GM10248 (cell line): Measurements from ENCODE around the gene NAPA.

Experiments
- CTCF ChIA-PET: fragments of 300-600 bp; sonication (Branson Sonifier 250); formaldehyde crosslinking; extraction: SDS; loops from one replicate; lab custom pipeline; 2021; ENCODE audit warnings: antibody characterized with exemption; lab: Yijun Ruan, JAX
- POLR2A ChIA-PET: fragments of 350-650 bp; sonication (Branson Sonifier 250); formaldehyde crosslinking; extraction: SDS; loops from one replicate; lab custom pipeline; 2020; ENCODE audit warnings: antibody characterized with exemption; lab: Yijun Ruan, JAX
- DNase-seq: peaks from one replicate; pipeline ENCODE4 v3.0.0; 2012; ENCODE audit errors: extremely low spot score
- TF ChIP-seq, protein P1 (sequence below): IDR thresholded peaks from 2 replicates; pipeline ENCODE4 v1.5.1; 2012; ENCODE audit warnings: mild to moderate bottlenecking, low read depth; ENCODE audit errors: extremely low read depth, missing control alignments, control extremely low read depth

Gene NAPA

GRCh38 chr19:47518854-47519253 lies 4.0 kb upstream of the NAPA start:
- no peak for DNase-seq
- ChIA-PET POLR2A (interaction anchor here (0.8 to 1.3 kb wide), 2 partner anchors 8 to 42 kb away, joined by 3 read pairs; no protein-coding TSS in a partner anchor), CTCF (interaction anchor here (0.7 to 2.4 kb wide), 7 partner anchors 10 to 170 kb away, joined by 3 to 10 read pairs (median 4); partner anchors contain the start of genes DHX34 and KPTN)
- TF ChIP-seq, protein P1, sequence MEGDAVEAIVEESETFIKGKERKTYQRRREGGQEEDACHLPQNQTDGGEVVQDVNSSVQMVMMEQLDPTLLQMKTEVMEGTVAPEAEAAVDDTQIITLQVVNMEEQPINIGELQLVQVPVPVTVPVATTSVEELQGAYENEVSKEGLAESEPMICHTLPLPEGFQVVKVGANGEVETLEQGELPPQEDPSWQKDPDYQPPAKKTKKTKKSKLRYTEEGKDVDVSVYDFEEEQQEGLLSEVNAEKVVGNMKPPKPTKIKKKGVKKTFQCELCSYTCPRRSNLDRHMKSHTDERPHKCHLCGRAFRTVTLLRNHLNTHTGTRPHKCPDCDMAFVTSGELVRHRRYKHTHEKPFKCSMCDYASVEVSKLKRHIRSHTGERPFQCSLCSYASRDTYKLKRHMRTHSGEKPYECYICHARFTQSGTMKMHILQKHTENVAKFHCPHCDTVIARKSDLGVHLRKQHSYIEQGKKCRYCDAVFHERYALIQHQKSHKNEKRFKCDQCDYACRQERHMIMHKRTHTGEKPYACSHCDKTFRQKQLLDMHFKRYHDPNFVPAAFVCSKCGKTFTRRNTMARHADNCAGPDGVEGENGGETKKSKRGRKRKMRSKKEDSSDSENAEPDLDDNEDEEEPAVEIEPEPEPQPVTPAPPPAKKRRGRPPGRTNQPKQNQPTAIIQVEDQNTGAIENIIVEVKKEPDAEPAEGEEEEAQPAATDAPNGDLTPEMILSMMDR = no peak

- ChIA-PET CTCF (interaction anchor here (0.7 to 2.4 kb wide), 6 partner anchors 11 to 169 kb away, joined by 3 to 10 read pairs (median 4); partner anchors contain the start of genes DHX34 and KPTN), POLR2A (no interaction called here)
- TF ChIP-seq, protein P1 = no peak
- peak; percentile 75 for DNase-seq
Measured at GRCh38 chr19:47518139-47518538, 3.3 kb upstream of the NAPA start.

- TF ChIP-seq, protein P1 = no peak
- ChIA-PET CTCF (interaction anchor here (0.8 to 2.6 kb wide), 7 partner anchors 10 to 186 kb away, joined by 3 to 21 read pairs (median 7); partner anchors contain the start of gene KPTN), POLR2A (no interaction called here)
- DNase-seq = no peak
Measured at GRCh38 chr19:47514151-47514868, 553 bp downstream of the NAPA start.

DNA sequence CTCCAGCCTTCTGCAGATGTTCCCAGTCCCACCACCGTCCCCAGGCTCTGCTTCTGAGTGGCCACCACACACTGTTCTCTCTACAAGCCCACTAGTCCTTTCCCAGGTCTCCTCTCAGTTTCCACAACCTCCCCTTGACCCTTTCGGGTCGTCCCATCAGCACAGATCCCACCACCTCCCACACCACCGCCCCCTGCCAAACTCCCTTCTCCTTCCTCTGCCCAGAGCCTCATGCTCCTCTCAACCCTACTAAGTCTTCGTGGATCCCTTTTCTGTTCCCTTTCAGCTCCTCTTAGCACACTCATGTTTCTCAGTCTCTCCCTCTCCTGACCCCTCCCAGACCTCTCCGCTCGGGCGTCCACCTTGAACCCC lies 1.9 kb downstream of the NAPA start:
- ChIA-PET POLR2A (interaction anchor here (0.6 to 1.5 kb wide), 2 partner anchors 14 to 62 kb away, joined by 3 to 8 read pairs; no protein-coding TSS in a partner anchor), CTCF (interaction anchor here (1.3 kb wide), 1 partner anchor 29 kb away, joined by 4 read pairs; the partner anchor contains the start of gene KPTN)
- DNase-seq = no peak
- TF ChIP-seq, protein P1 = no peak

GRCh38 chr19:47512183-47512947 lies 2.5 kb downstream of the NAPA start:
- CTCF ChIA-PET = interaction anchor here (3.1 to 3.2 kb wide), 2 partner anchors 28 to 75 kb away, joined by 14 to 17 read pairs; partner anchors contain the start of gene KPTN
- TF ChIP-seq, protein P1 = no peak
- no peak for DNase-seq
- POLR2A ChIA-PET = interaction anchor here (0.6 to 1.5 kb wide), 2 partner anchors 8 to 13 kb away, joined by 3 to 7 read pairs; no protein-coding TSS in a partner anchor

DNA sequence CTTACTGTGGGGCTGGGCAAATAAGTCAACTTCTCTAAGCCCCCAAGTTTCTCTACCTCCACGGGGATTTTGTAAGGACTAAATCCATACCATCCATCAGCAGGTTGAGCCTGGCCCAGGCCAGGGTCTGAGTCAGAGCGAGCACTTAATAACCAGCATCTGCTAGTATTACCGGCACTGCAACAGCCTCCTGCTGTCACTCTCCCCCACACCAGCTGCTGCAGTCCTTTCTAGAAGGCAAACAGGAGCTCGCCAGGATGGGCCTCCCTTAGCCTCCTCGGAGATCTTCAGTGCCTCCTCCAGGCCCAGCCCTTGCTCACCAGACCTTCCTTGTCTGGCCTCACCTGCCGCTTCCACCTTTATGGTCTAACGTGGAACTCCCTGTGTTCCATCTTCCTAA lies 3.2 kb downstream of the NAPA start:
- ChIA-PET POLR2A (interaction anchor here (0.6 to 1.5 kb wide), 2 partner anchors 9 to 12 kb away, joined by 3 to 7 read pairs; no protein-coding TSS in a partner anchor), CTCF (interaction anchor here (1.3 to 3.2 kb wide), 4 partner anchors 10 to 74 kb away, joined by 3 to 17 read pairs (median 10); partner anchors contain the start of gene KPTN)
- TF ChIP-seq, protein P1 = no peak
- no peak for DNase-seq
